HEK293T (cell line): ENCODE results near the gene SMIM9.

ENCODE experiments used
- ARNT ChIP-seq: fragments of 450-650 bp; IDR thresholded peaks from 2 replicates; pipeline ENCODE4 v1.6.1; 2017; ENCODE audit warnings: mild to moderate bottlenecking
- BHLHE40 ChIP-seq: fragments of 450-650 bp; IDR thresholded peaks from 2 replicates; pipeline ENCODE4 v1.6.1; 2016; ENCODE audit warnings: mild to moderate bottlenecking, moderate library complexity, borderline replicate concordance
- CTBP1 ChIP-seq: fragments of 450-650 bp; IDR thresholded peaks from 2 replicates; pipeline ENCODE4 v1.6.1; 2016; ENCODE audit warnings: borderline replicate concordance
- FOXA1 ChIP-seq: fragments of 450-650 bp; IDR thresholded peaks from 2 replicates; pipeline ENCODE4 v1.6.1; 2016; ENCODE audit warnings: mild to moderate bottlenecking
- FOXK2 ChIP-seq: fragments of 450-650 bp; IDR thresholded peaks from 2 replicates; pipeline ENCODE4 v1.6.1; 2016; ENCODE audit warnings: mild to moderate bottlenecking
- FOXM1 ChIP-seq: fragments of 450-650 bp; IDR thresholded peaks from 2 replicates; pipeline ENCODE4 v1.6.1; 2017; ENCODE audit warnings: mild to moderate bottlenecking, borderline replicate concordance
- HDGF ChIP-seq: fragments of 450-650 bp; IDR thresholded peaks from 2 replicates; pipeline ENCODE4 v1.6.1; 2017; ENCODE audit warnings: antibody characterized with exemption, borderline replicate concordance
- L3MBTL2 ChIP-seq: fragments of 450-650 bp; conservative IDR thresholded peaks from 2 replicates; pipeline ENCODE4 v1.6.1; 2016; ENCODE audit warnings: mild to moderate bottlenecking
- LEF1 ChIP-seq: fragments of 450-650 bp; IDR thresholded peaks from 2 replicates; pipeline ENCODE4 v1.6.1; 2017; ENCODE audit warnings: mild to moderate bottlenecking, borderline replicate concordance
- SP1 ChIP-seq: fragments of 450-650 bp; IDR thresholded peaks from 2 replicates; pipeline ENCODE4 v1.6.1; 2017
- SUZ12 ChIP-seq: fragments of 450-650 bp; IDR thresholded peaks from 2 replicates; pipeline ENCODE4 v1.6.1; 2016; ENCODE audit warnings: mild to moderate bottlenecking
- TARDBP ChIP-seq: fragments of 450-650 bp; IDR thresholded peaks from 2 replicates; pipeline ENCODE4 v1.6.1; 2016
- ZNF384 ChIP-seq: fragments of 450-650 bp; IDR thresholded peaks from 2 replicates; pipeline ENCODE4 v1.6.1; 2016

DNA sequence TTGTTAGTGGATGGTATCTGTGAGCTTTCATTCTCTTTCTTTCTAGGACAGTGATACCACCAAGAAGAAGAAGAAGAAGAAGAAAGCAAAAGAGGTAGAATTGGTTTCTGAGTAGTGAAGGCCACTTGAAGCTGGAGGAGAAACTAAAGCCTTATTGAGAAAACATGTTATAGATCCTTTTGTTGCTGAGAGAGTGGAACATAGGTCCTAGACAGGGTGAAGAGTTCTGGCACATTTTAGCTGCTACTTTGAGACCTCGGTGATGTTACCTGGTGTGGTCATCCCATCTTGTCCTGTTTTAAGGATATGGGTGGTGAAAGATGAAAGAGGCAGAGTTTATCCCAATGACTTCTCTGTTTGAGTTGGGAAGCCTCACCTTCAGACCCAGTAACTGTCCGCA, 57.7 kb downstream of the SMIM9 start:
- TF ChIP-seq FOXA1 = no peak
- no peak for TF ChIP-seq SUZ12
- TF ChIP-seq SP1 = no peak
- no peak for TF ChIP-seq HDGF
- no peak for TF ChIP-seq CTBP1
- no peak for TF ChIP-seq TARDBP
- TF ChIP-seq FOXM1 = no peak
- TF ChIP-seq ZNF384 = no peak
- no peak for TF ChIP-seq BHLHE40
- no peak for TF ChIP-seq ARNT
- TF ChIP-seq L3MBTL2 = no peak
- no peak for TF ChIP-seq FOXK2
- no peak for TF ChIP-seq LEF1
